Measurements from ENCODE around the gene SLC20A1. TPM values are rescaled to one million over a fixed set of nuclear protein-coding genes. Genes with fewer than 3 reads are reported as not detected.
A peak's percentile ranks its signal among the peaks of the same experiment; 100 is the strongest.

SLC20A1 gene
- total RNA-seq, 4 donors from 2014 or later, result 19.2 to 50.6 (median 34.5) TPM

DNA sequence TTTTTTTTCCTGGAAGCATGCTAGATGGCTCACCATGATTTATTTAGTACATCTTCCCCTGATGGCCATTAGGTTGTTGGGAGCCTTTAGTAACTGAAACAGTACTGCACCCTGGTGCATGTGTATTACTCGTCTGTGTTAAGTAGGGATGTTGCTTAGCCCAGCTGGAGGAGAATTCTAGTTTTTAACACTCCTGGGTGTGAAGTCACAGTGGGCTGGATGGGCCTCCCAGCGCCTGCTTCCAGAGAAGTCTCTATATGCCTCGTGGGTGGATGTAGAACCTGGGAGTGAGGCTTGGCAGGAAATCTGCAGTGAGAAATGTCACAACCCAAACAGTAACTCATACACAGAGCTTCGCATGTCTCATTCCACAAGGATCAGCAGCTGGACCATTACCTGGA, 46.1 kb downstream of the SLC20A1 start:
- Histone ChIP-seq H3K4me1 (peaks cover 29% of the 10 kb centered on the region), H3K36me3 (no peaks in the 10 kb centered on the region), H3K4me3 (no peak overlapping the region), H3K9me3 (no peaks in the 10 kb centered on the region), H3K27ac (peak overlapping the region; percentile 45), H3K27me3 (no peaks in the 10 kb centered on the region)
- DNase-seq (ENCODE audit: low spot score in 2 of 2), result peak in 1 of 2 donors; percentile 43
- WGBS, result 57% methylated on average over 2 of the region's 4 CpGs
- TF ChIP-seq EP300 (IDR thresholded peaks at IDR 0.05) (no peak), POLR2AphosphoS5 (IDR thresholded peaks at IDR 0.05) (no peak), POLR2A (IDR thresholded peaks at IDR 0.05) (no peak)
- TF ChIP-seq, protein P1, sequence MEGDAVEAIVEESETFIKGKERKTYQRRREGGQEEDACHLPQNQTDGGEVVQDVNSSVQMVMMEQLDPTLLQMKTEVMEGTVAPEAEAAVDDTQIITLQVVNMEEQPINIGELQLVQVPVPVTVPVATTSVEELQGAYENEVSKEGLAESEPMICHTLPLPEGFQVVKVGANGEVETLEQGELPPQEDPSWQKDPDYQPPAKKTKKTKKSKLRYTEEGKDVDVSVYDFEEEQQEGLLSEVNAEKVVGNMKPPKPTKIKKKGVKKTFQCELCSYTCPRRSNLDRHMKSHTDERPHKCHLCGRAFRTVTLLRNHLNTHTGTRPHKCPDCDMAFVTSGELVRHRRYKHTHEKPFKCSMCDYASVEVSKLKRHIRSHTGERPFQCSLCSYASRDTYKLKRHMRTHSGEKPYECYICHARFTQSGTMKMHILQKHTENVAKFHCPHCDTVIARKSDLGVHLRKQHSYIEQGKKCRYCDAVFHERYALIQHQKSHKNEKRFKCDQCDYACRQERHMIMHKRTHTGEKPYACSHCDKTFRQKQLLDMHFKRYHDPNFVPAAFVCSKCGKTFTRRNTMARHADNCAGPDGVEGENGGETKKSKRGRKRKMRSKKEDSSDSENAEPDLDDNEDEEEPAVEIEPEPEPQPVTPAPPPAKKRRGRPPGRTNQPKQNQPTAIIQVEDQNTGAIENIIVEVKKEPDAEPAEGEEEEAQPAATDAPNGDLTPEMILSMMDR (IDR thresholded peaks at IDR 0.05), result no peak

DNA sequence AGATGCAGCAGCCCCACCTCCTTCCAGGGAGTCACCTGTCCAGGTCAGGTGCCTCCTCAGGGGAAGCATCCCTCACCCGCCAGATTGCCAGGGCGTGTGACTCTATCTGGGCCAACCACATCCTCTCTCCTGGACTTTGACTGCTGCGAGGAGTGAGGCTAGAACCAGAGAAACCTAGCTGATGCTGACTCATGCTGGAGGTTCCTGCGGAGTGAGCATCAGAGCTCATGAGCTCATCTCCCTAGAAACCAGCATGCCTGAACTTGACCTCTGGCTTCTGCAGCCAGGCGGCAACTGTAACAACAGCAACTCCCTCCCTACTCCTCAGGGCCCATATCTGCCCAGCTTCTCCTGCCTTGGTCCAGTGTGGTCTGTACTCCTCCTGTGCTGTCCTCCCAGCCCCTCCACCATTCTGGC, 46.8 kb downstream of the SLC20A1 start:
- Histone ChIP-seq H3K9me3 (no peaks in the 10 kb centered on the region), H3K27me3 (no peaks in the 10 kb centered on the region), H3K4me1 (peaks cover 29% of the 10 kb centered on the region), H3K36me3 (no peaks in the 10 kb centered on the region), H3K4me3 (no peak overlapping the region), H3K27ac (peak overlapping the region; percentile 45)
- 43% methylated on average over 5 of the region's 5 CpGs for WGBS
- TF ChIP-seq POLR2AphosphoS5 (IDR thresholded peaks at IDR 0.05), result peak in 1 of 3 donors; percentile 48
- TF ChIP-seq, protein P1 (IDR thresholded peaks at IDR 0.05), result no peak
- DNase-seq (ENCODE audit: low spot score in 2 of 2), result peak; percentile 74 to 76

- TF ChIP-seq POLR2A (IDR thresholded peaks at IDR 0.05) (no peak), EP300 (IDR thresholded peaks at IDR 0.05) (no peak), POLR2AphosphoS5 (IDR thresholded peaks at IDR 0.05) (no peak)
- TF ChIP-seq, protein P1 (IDR thresholded peaks at IDR 0.05), result no peak
- Histone ChIP-seq H3K27ac (peak overlapping the region; percentile 41), H3K4me1 (peaks cover 29% of the 10 kb centered on the region), H3K4me3 (no peak overlapping the region), H3K27me3 (no peaks in the 10 kb centered on the region), H3K9me3 (no peaks in the 10 kb centered on the region), H3K36me3 (no peaks in the 10 kb centered on the region)
- DNase-seq (ENCODE audit: low spot score in 2 of 2), result peak in 1 of 2 donors; percentile 29
- WGBS, result 80% methylated on average over 1 of the region's 1 CpG
Observed at GRCh38 chr2:112692918-112693317, 47.2 kb downstream of the SLC20A1 start.

GRCh38 chr2:112693596-112693995, 47.9 kb downstream of the SLC20A1 start:
- Histone ChIP-seq H3K4me1 (peaks cover 29% of the 10 kb centered on the region), H3K27ac (no peak overlapping the region), H3K27me3 (no peaks in the 10 kb centered on the region), H3K9me3 (no peaks in the 10 kb centered on the region), H3K36me3 (no peaks in the 10 kb centered on the region), H3K4me3 (no peak overlapping the region)
- no peak for TF ChIP-seq EP300 (IDR thresholded peaks at IDR 0.05)
- TF ChIP-seq, protein P1 (IDR thresholded peaks at IDR 0.05), result no peak
- no peak for TF ChIP-seq POLR2AphosphoS5 (IDR thresholded peaks at IDR 0.05)
- no peak for TF ChIP-seq POLR2A (IDR thresholded peaks at IDR 0.05)
- 85% methylated on average over 9 of the region's 9 CpGs for WGBS
- no peak for DNase-seq (ENCODE audit: low spot score in 2 of 2)

DNA sequence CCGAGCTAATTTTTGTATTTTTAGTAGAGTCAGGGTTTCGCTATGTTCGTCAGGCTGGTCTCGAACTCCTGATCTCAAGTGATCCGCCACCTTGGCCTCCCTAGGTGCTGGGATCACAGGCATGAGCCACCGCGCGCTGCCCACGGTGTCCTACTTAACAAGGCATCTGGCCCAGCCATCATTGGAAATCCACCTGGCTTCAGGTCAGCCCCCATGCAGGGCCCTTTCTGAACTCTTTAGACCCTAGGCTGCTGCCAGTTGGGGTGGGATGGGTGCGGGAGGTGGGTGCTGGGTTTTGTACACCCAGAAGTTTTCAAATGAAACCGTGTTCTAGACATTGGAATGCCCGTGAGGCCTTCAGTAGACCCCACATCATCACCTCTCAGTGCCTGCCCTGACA, 48.4 kb downstream of the SLC20A1 start:
- Histone ChIP-seq H3K27me3 (no peaks in the 10 kb centered on the region), H3K4me3 (no peak overlapping the region), H3K36me3 (no peaks in the 10 kb centered on the region), H3K27ac (no peak overlapping the region), H3K9me3 (no peaks in the 10 kb centered on the region), H3K4me1 (peaks cover 29% of the 10 kb centered on the region)
- no peak for TF ChIP-seq POLR2AphosphoS5 (IDR thresholded peaks at IDR 0.05)
- no peak for TF ChIP-seq EP300 (IDR thresholded peaks at IDR 0.05)
- TF ChIP-seq, protein P1 (IDR thresholded peaks at IDR 0.05), result no peak
- no peak for TF ChIP-seq POLR2A (IDR thresholded peaks at IDR 0.05)
- peak; percentile 3 to 69 for DNase-seq (ENCODE audit: low spot score in 2 of 2)
- 91% methylated on average over 12 of the region's 12 CpGs for WGBS
